Activated CD4-positive, alpha-beta T cell treated with anti-CD3 and anti-CD28 coated beads, Interleukin-2, amount 10 ng/mL, durations not matched to agents 7 days and 5 days (primary cell): Measurements from ENCODE around the gene CREBBP. TPM values are rescaled to one million over a fixed set of nuclear protein-coding genes. Genes with fewer than 3 reads are reported as not detected.

Source experiments
- CTCF ChIA-PET: fragments of 350-600 bp; sonication (Branson Sonifier 250); formaldehyde crosslinking; loops from one replicate; lab custom pipeline; 2021; ENCODE audit warnings: antibody characterized with exemption; lab: Charles Lee
- POLR2A ChIA-PET: fragments of 350-600 bp; sonication (Branson Sonifier 250); formaldehyde crosslinking; loops from one replicate; lab custom pipeline; 2021; ENCODE audit warnings: antibody characterized with exemption; lab: Charles Lee
- DNase-seq: peaks from one replicate; pipeline ENCODE4 v3.0.0-alpha.2; 2020
- H3K27ac Mint-ChIP-seq: one replicate; pipeline ENCODE4 v1.8.0; 2021; ENCODE audit warnings: mild to moderate bottlenecking, moderate library complexity, mixed read lengths
- H3K27me3 Mint-ChIP-seq: one replicate; pipeline ENCODE4 v1.8.0; 2021; ENCODE audit warnings: mixed read lengths
- H3K36me3 Mint-ChIP-seq: one replicate; pipeline ENCODE4 v1.8.0; 2021; ENCODE audit warnings: low read depth, mixed read lengths
- H3K4me1 Mint-ChIP-seq: one replicate; pipeline ENCODE4 v1.8.0; 2021; ENCODE audit warnings: mixed read lengths
- H3K4me3 Mint-ChIP-seq: one replicate; pipeline ENCODE4 v1.8.0; 2021; ENCODE audit warnings: mild to moderate bottlenecking, moderate library complexity, mixed read lengths
- H3K9me3 Mint-ChIP-seq: one replicate; pipeline ENCODE4 v1.8.0; 2021; ENCODE audit warnings: mixed read lengths
- total RNA-seq, 2 experiments: library from RNA; stranded (reverse); gene quantifications; one replicate each; pipeline ENCODE4 v1.2.3, GENCODE V29; 2021

Gene CREBBP
- total RNA-seq, 2 experiments from 2014 or later: 69.0 to 69.2 TPM

GRCh38 chr16:3823427-3823826, 57.1 kb downstream of the CREBBP start:
- Mint-ChIP-seq H3K36me3 (peaks cover 21% of the 10 kb centered on the region), H3K27me3 (no peaks in the 10 kb centered on the region), H3K27ac (no peak overlapping the region), H3K9me3 (no peaks in the 10 kb centered on the region), H3K4me1 (peaks cover 84% of the 10 kb centered on the region), H3K4me3 (no peak overlapping the region)
- POLR2A ChIA-PET: no interaction called here
- DNase-seq: no peak
- CTCF ChIA-PET: interaction anchor here (0.5 to 0.7 kb wide), 2 partner anchors 30 to 444 kb away, joined by 3 to 6 read pairs; no protein-coding TSS in a partner anchor

- H3K27me3 Mint-ChIP-seq: no peaks in the 10 kb centered on the region
- DNase-seq: peak; percentile 18
- H3K27ac Mint-ChIP-seq: no peak overlapping the region
- H3K36me3 Mint-ChIP-seq: peaks cover 21% of the 10 kb centered on the region
- H3K4me1 Mint-ChIP-seq: peaks cover 91% of the 10 kb centered on the region
- H3K4me3 Mint-ChIP-seq: peak overlapping the region; percentile 50
- H3K9me3 Mint-ChIP-seq: no peaks in the 10 kb centered on the region
- ChIA-PET POLR2A (no interaction called here), CTCF (interaction anchor here (0.5 kb wide), 2 partner anchors 283 to 445 kb away, joined by 4 to 6 read pairs; no protein-coding TSS in a partner anchor)
Measured at GRCh38 chr16:3822366-3823045, 58.0 kb downstream of the CREBBP start.

GRCh38 chr16:3821184-3821583, 59.3 kb downstream of the CREBBP start:
- ChIA-PET CTCF (no interaction called here), POLR2A (no interaction called here)
- peaks cover 15% of the 10 kb centered on the region for H3K36me3 Mint-ChIP-seq
- H3K27ac Mint-ChIP-seq: no peak overlapping the region
- DNase-seq: no peak
- H3K4me1 Mint-ChIP-seq: peaks cover 92% of the 10 kb centered on the region
- H3K4me3 Mint-ChIP-seq: no peak overlapping the region
- no peaks in the 10 kb centered on the region for H3K9me3 Mint-ChIP-seq
- H3K27me3 Mint-ChIP-seq: no peaks in the 10 kb centered on the region

GRCh38 chr16:3819746-3820724, 60.5 kb downstream of the CREBBP start:
- POLR2A ChIA-PET: no interaction called here
- Mint-ChIP-seq H3K4me1 (peaks cover 83% of the 10 kb centered on the region), H3K27me3 (no peaks in the 10 kb centered on the region), H3K36me3 (peaks cover 10% of the 10 kb centered on the region), H3K9me3 (no peaks in the 10 kb centered on the region), H3K4me3 (peak overlapping the region; percentile 5), H3K27ac (no peak overlapping the region)
- CTCF ChIA-PET: no interaction called here
- peak; percentile 40 for DNase-seq

GRCh38 chr16:3819175-3819527, 61.4 kb downstream of the CREBBP start:
- ChIA-PET POLR2A (no interaction called here), CTCF (no interaction called here)
- no peak for DNase-seq
- H3K9me3 Mint-ChIP-seq: no peaks in the 10 kb centered on the region
- peaks cover 75% of the 10 kb centered on the region for H3K4me1 Mint-ChIP-seq
- no peak overlapping the region for H3K4me3 Mint-ChIP-seq
- no peak overlapping the region for H3K27ac Mint-ChIP-seq
- H3K36me3 Mint-ChIP-seq: peaks cover 3% of the 10 kb centered on the region
- H3K27me3 Mint-ChIP-seq: no peaks in the 10 kb centered on the region

GRCh38 chr16:3816326-3816725, 64.2 kb downstream of the CREBBP start:
- Mint-ChIP-seq H3K4me3 (no peak overlapping the region), H3K27ac (no peak overlapping the region), H3K4me1 (peaks cover 56% of the 10 kb centered on the region), H3K36me3 (peaks cover 6% of the 10 kb centered on the region), H3K27me3 (no peaks in the 10 kb centered on the region), H3K9me3 (no peaks in the 10 kb centered on the region)
- no peak for DNase-seq
- ChIA-PET CTCF (no interaction called here), POLR2A (no interaction called here)

- H3K27ac Mint-ChIP-seq: no peak overlapping the region
- H3K27me3 Mint-ChIP-seq: no peaks in the 10 kb centered on the region
- peaks cover 55% of the 10 kb centered on the region for H3K4me1 Mint-ChIP-seq
- H3K4me3 Mint-ChIP-seq: no peak overlapping the region
- no peak for DNase-seq
- POLR2A ChIA-PET: no interaction called here
- H3K36me3 Mint-ChIP-seq: peaks cover 21% of the 10 kb centered on the region
- no peaks in the 10 kb centered on the region for H3K9me3 Mint-ChIP-seq
- CTCF ChIA-PET: no interaction called here
Measured at GRCh38 chr16:3814755-3815154, 65.8 kb downstream of the CREBBP start.

GRCh38 chr16:3812469-3813172, 67.9 kb downstream of the CREBBP start:
- no peaks in the 10 kb centered on the region for H3K27me3 Mint-ChIP-seq
- no peak for DNase-seq
- H3K9me3 Mint-ChIP-seq: no peaks in the 10 kb centered on the region
- H3K36me3 Mint-ChIP-seq: peaks cover 40% of the 10 kb centered on the region
- H3K4me1 Mint-ChIP-seq: peaks cover 55% of the 10 kb centered on the region
- no peak overlapping the region for H3K4me3 Mint-ChIP-seq
- no peak overlapping the region for H3K27ac Mint-ChIP-seq
- ChIA-PET POLR2A (no interaction called here), CTCF (interaction anchor here (0.6 to 1.1 kb wide), 2 partner anchors 26 to 120 kb away, joined by 3 read pairs; no protein-coding TSS in a partner anchor)

GRCh38 chr16:3810818-3811217, 69.7 kb downstream of the CREBBP start:
- H3K4me3 Mint-ChIP-seq: no peak overlapping the region
- peaks cover 58% of the 10 kb centered on the region for H3K4me1 Mint-ChIP-seq
- H3K27me3 Mint-ChIP-seq: no peaks in the 10 kb centered on the region
- H3K27ac Mint-ChIP-seq: no peak overlapping the region
- CTCF ChIA-PET: interaction anchor here (1.7 kb wide), 1 partner anchor 9 kb away, joined by 5 read pairs; no protein-coding TSS in a partner anchor
- POLR2A ChIA-PET: no interaction called here
- H3K9me3 Mint-ChIP-seq: no peaks in the 10 kb centered on the region
- peaks cover 58% of the 10 kb centered on the region for H3K36me3 Mint-ChIP-seq
- no peak for DNase-seq

- Mint-ChIP-seq H3K27ac (no peak overlapping the region), H3K36me3 (peaks cover 64% of the 10 kb centered on the region), H3K4me3 (no peak overlapping the region), H3K4me1 (peaks cover 63% of the 10 kb centered on the region), H3K9me3 (no peaks in the 10 kb centered on the region), H3K27me3 (no peaks in the 10 kb centered on the region)
- DNase-seq: no peak
- ChIA-PET CTCF (interaction anchor here (0.5 to 1.7 kb wide), 3 partner anchors 9 to 211 kb away, joined by 3 to 5 read pairs (median 3); no protein-coding TSS in a partner anchor), POLR2A (no interaction called here)
Measured at GRCh38 chr16:3810198-3810664, 70.3 kb downstream of the CREBBP start.

GRCh38 chr16:3808308-3809063, 72.0 kb downstream of the CREBBP start:
- H3K9me3 Mint-ChIP-seq: no peaks in the 10 kb centered on the region
- ChIA-PET POLR2A (no interaction called here), CTCF (no interaction called here)
- H3K27me3 Mint-ChIP-seq: no peaks in the 10 kb centered on the region
- H3K27ac Mint-ChIP-seq: peak overlapping the region; percentile 83
- peaks cover 79% of the 10 kb centered on the region for H3K4me1 Mint-ChIP-seq
- H3K4me3 Mint-ChIP-seq: peak overlapping the region; percentile 2
- no peak for DNase-seq
- H3K36me3 Mint-ChIP-seq: peaks cover 70% of the 10 kb centered on the region
